ENCODE measurements around the gene ITGB3. TPM values are rescaled to one million over a fixed set of nuclear protein-coding genes. Genes with fewer than 3 reads are reported as not detected.
"Not testable (repeated sequence)": the region's sequence is repeated elsewhere in the genome, so short reads cannot be mapped to it uniquely, and the experiment has no call there.

The ITGB3 gene
- total and polyA plus RNA-seq, 5 donors from 2014 or later, result 0.05 to 18.4 TPM; not detected in 3

DNA sequence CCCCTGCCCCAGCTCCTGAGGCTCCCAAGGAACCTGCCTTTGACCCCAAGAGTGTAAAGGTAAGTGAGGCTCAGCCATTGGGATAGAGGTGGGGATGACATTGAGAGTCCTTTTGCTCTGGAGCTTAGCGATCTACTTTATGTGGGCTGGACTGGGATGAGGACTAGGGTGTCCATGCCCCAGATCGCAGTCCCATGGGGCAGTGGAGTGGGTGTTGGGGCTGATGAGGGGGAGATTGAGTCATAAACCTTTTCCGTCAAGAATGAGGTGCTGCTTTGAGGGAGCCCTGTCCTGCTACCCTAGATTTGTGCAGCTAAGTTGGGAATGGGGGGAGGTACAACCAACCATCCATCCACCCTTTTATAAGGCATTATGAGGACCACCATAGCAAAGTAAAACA lies 44.1 kb upstream of the ITGB3 start:
- Mint-ChIP-seq H3K36me3 (no peaks in the 10 kb centered on the region), H3K4me3 (no peak overlapping the region), H3K4me1 (peaks cover 0 to 36% (median 20%) of the 10 kb centered on the region in 4 donors), H3K9me3 (peaks cover 0 to 1% (median 0%) of the 10 kb centered on the region in 7 donors), H3K27me3 (peaks cover 5% of the 10 kb centered on the region), H3K27ac (peak overlapping the region in 1 of 3 donors; percentile 53)
- no peak overlapping the region for H3K4me3 ChIP-seq (ENCODE audit: low read depth, low read length)
- H3K4me1 ChIP-seq (ENCODE audit: control insufficient read depth, insufficient read depth, low read length, poor library complexity, severe bottlenecking), result peaks cover 26% of the 10 kb centered on the region
- no peak overlapping the region for H3K27ac ChIP-seq (ENCODE audit: insufficient read depth, low read length, poor library complexity, severe bottlenecking)
- H3K36me3 ChIP-seq (ENCODE audit: control insufficient read depth, insufficient read depth, low read length), result no peaks in the 10 kb centered on the region
- H3K9me3 ChIP-seq (ENCODE audit: control insufficient read depth in 2 of 2, low read length in 2 of 2), result no peaks in the 10 kb centered on the region
- H3K27me3 ChIP-seq (ENCODE audit: control insufficient read depth, insufficient read depth, low read length), result peaks cover 6% of the 10 kb centered on the region
- DNase-seq, result no peak
- no peak for ATAC-seq (ENCODE audit: low read depth in 2 of 2)

DNA sequence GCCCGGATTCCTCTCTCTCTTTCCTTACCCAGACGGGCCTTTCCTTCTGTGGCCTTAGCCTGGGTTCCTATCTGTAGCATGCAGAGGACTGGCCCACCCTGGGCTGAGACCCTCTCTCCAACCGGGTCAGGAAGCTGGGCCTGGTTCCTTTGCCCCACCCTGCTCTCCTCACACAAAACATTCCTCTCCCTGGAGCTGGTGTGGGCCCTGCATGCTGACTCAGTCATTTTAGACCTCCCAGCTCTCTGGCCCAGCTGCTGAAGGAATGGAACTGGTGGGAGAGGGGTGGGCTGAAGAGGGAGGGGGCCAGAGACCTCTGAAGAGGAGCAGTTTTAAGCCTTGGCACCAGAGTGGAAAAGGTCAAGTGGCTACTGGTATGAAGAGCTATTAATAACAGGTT lies 43.5 kb upstream of the ITGB3 start:
- no peak overlapping the region for H3K4me3 ChIP-seq (ENCODE audit: low read depth, low read length)
- Mint-ChIP-seq H3K4me1 (peaks cover 0 to 30% (median 14%) of the 10 kb centered on the region in 4 donors), H3K9me3 (peaks cover 0 to 1% (median 0%) of the 10 kb centered on the region in 7 donors), H3K27me3 (peaks cover 5% of the 10 kb centered on the region), H3K36me3 (no peaks in the 10 kb centered on the region), H3K27ac (no peak overlapping the region), H3K4me3 (no peak overlapping the region)
- ATAC-seq (ENCODE audit: low read depth in 2 of 2) (no peak), DNase-seq (no peak)
- no peaks in the 10 kb centered on the region for H3K9me3 ChIP-seq (ENCODE audit: control insufficient read depth in 2 of 2, low read length in 2 of 2)
- peaks cover 20% of the 10 kb centered on the region for H3K4me1 ChIP-seq (ENCODE audit: control insufficient read depth, insufficient read depth, low read length, poor library complexity, severe bottlenecking)
- H3K27me3 ChIP-seq (ENCODE audit: control insufficient read depth, insufficient read depth, low read length), result peaks cover 6% of the 10 kb centered on the region
- no peaks in the 10 kb centered on the region for H3K36me3 ChIP-seq (ENCODE audit: control insufficient read depth, insufficient read depth, low read length)
- H3K27ac ChIP-seq (ENCODE audit: insufficient read depth, low read length, poor library complexity, severe bottlenecking), result no peak overlapping the region

DNA sequence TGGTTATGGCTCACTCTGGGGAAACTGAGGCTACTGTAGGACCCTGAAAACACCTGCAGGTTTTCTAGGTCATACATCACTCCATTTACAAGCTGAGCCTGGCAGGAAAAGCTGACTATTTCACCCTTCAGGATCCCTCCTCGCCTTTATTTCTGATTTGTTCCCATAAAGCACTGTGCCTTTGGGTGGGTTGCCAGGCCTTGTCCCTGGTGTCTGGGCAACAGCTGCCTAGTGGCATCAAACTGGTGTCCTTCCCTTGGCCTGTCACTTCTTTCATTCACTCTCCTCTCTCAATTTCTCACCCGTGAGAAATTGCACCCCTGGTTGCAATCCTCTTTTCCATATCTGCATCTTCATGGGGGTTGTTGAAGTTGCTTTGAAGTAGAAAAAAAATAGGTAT lies 42.8 kb upstream of the ITGB3 start:
- H3K4me1 ChIP-seq (ENCODE audit: control insufficient read depth, insufficient read depth, low read length, poor library complexity, severe bottlenecking), result peaks cover 16% of the 10 kb centered on the region
- Mint-ChIP-seq H3K4me3 (peak overlapping the region in 1 of 4 donors; percentile 4), H3K9me3 (peaks cover 0 to 1% (median 0%) of the 10 kb centered on the region in 7 donors), H3K36me3 (no peaks in the 10 kb centered on the region), H3K27me3 (peaks cover 5% of the 10 kb centered on the region), H3K4me1 (peaks cover 0 to 24% (median 8%) of the 10 kb centered on the region in 4 donors), H3K27ac (peak overlapping the region in 1 of 3 donors; percentile 34)
- ATAC-seq (ENCODE audit: low read depth in 2 of 2), result no peak
- DNase-seq, result no peak
- no peak overlapping the region for H3K4me3 ChIP-seq (ENCODE audit: low read depth, low read length)
- H3K27ac ChIP-seq (ENCODE audit: insufficient read depth, low read length, poor library complexity, severe bottlenecking), result no peak overlapping the region
- no peaks in the 10 kb centered on the region for H3K9me3 ChIP-seq (ENCODE audit: control insufficient read depth in 2 of 2, low read length in 2 of 2)
- no peaks in the 10 kb centered on the region for H3K36me3 ChIP-seq (ENCODE audit: control insufficient read depth, insufficient read depth, low read length)
- H3K27me3 ChIP-seq (ENCODE audit: control insufficient read depth, insufficient read depth, low read length), result peaks cover 6% of the 10 kb centered on the region

DNA sequence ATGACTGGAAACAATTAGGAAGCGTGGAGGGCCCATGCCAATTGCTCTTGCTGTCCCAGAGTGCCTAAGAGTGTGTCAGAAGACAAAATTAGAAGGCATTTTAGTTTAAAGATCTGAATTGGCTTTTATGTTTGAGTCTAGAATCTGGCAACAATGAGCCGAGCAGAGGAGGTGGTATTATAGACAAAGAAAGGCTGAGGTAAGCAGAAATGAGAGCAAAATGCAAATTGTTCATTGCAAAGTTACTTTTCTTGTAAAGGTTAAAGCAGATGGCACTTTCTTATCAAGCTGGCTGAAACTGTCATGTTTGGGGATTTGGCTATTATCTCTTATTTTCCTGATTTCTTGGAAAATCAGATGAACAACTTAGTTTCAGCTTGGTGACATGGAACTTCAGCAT lies 41.2 kb upstream of the ITGB3 start:
- H3K9me3 ChIP-seq (ENCODE audit: control insufficient read depth in 2 of 2, low read length in 2 of 2), result no peaks in the 10 kb centered on the region
- no peaks in the 10 kb centered on the region for H3K36me3 Mint-ChIP-seq
- ATAC-seq (ENCODE audit: low read depth in 2 of 2), result no peak
- H3K36me3 ChIP-seq (ENCODE audit: control insufficient read depth, insufficient read depth, low read length), result no peaks in the 10 kb centered on the region
- H3K27ac Mint-ChIP-seq, result no peak overlapping the region
- no peak overlapping the region for H3K27ac ChIP-seq (ENCODE audit: insufficient read depth, low read length, poor library complexity, severe bottlenecking)
- H3K4me1 Mint-ChIP-seq, result peaks cover 0 to 14% (median 0%) of the 10 kb centered on the region in 4 donors
- H3K9me3 Mint-ChIP-seq, result peaks cover 0 to 1% (median 0%) of the 10 kb centered on the region in 7 donors
- H3K4me3 Mint-ChIP-seq, result peak overlapping the region in 1 of 4 donors; percentile 55
- no peak for DNase-seq
- no peak overlapping the region for H3K4me3 ChIP-seq (ENCODE audit: low read depth, low read length)
- H3K27me3 ChIP-seq (ENCODE audit: control insufficient read depth, insufficient read depth, low read length), result peaks cover 6% of the 10 kb centered on the region
- H3K27me3 Mint-ChIP-seq, result peaks cover 5% of the 10 kb centered on the region
- H3K4me1 ChIP-seq (ENCODE audit: control insufficient read depth, insufficient read depth, low read length, poor library complexity, severe bottlenecking), result peaks cover 4% of the 10 kb centered on the region

DNA sequence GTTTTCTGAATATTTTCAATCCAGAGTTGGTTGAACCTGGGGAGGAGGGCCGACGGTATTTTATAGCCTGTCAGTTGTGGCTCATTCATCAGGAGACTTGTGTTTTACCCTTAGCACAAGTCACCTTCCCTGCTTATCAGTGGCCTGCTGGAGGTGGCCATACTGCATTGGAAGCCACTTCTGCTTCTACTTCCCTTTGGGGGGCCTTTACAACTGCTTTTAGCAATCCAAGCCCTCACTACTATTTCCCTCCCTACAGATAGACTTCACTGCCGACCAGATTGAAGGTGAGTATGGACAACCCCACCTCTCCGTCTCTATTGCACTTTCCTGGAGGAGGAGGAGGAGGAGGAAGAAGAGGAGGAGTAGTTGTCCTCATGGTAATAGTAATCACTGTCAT lies 40.1 kb upstream of the ITGB3 start:
- no peak overlapping the region for H3K27ac Mint-ChIP-seq
- no peak overlapping the region for H3K27ac ChIP-seq (ENCODE audit: insufficient read depth, low read length, poor library complexity, severe bottlenecking)
- no peak overlapping the region for H3K4me3 Mint-ChIP-seq
- ATAC-seq (ENCODE audit: low read depth in 2 of 2), result no peak
- peaks cover 5% of the 10 kb centered on the region for H3K27me3 Mint-ChIP-seq
- H3K9me3 ChIP-seq (ENCODE audit: control insufficient read depth in 2 of 2, low read length in 2 of 2), result no peaks in the 10 kb centered on the region
- H3K4me3 ChIP-seq (ENCODE audit: low read depth, low read length), result no peak overlapping the region
- no peaks in the 10 kb centered on the region for H3K36me3 Mint-ChIP-seq
- DNase-seq, result no peak
- peaks cover 6% of the 10 kb centered on the region for H3K27me3 ChIP-seq (ENCODE audit: control insufficient read depth, insufficient read depth, low read length)
- no peaks in the 10 kb centered on the region for H3K4me1 ChIP-seq (ENCODE audit: control insufficient read depth, insufficient read depth, low read length, poor library complexity, severe bottlenecking)
- H3K9me3 Mint-ChIP-seq, result peaks cover 0 to 1% (median 0%) of the 10 kb centered on the region in 7 donors
- peaks cover 0 to 11% (median 0%) of the 10 kb centered on the region in 4 donors for H3K4me1 Mint-ChIP-seq
- H3K36me3 ChIP-seq (ENCODE audit: control insufficient read depth, insufficient read depth, low read length), result no peaks in the 10 kb centered on the region

DNA sequence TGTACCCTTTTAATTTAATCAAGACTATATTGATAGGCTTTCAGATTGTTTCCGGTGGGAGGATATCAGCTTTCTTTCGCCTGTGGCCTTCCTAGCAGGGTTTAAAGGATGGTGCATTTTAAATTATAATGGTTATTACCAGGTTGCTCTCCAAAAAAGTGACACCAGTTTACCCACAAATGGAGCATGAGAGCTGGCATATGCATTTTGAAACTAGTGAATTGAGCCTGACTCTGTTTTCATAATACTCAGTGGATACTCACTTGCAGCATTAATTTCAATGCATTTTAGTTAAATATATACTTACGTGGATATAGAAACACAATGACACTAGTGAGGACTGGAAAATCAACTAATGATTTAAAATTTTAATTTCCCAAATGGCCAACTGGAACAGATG lies 38.7 kb upstream of the ITGB3 start:
- H3K4me1 ChIP-seq (ENCODE audit: control insufficient read depth, insufficient read depth, low read length, poor library complexity, severe bottlenecking), result no peaks in the 10 kb centered on the region
- H3K4me1 Mint-ChIP-seq, result peaks cover 0 to 20% (median under 1%) of the 10 kb centered on the region in 4 donors
- no peak overlapping the region for H3K4me3 Mint-ChIP-seq
- ATAC-seq (ENCODE audit: low read depth in 2 of 2) (no peak), DNase-seq (no peak)
- H3K27me3 ChIP-seq (ENCODE audit: control insufficient read depth, insufficient read depth, low read length), result peaks cover 6% of the 10 kb centered on the region
- no peaks in the 10 kb centered on the region for H3K36me3 ChIP-seq (ENCODE audit: control insufficient read depth, insufficient read depth, low read length)
- H3K9me3 ChIP-seq (ENCODE audit: control insufficient read depth in 2 of 2, low read length in 2 of 2), result no peaks in the 10 kb centered on the region
- H3K27ac Mint-ChIP-seq, result no peak overlapping the region
- H3K27ac ChIP-seq (ENCODE audit: insufficient read depth, low read length, poor library complexity, severe bottlenecking), result no peak overlapping the region
- H3K36me3 Mint-ChIP-seq, result no peaks in the 10 kb centered on the region
- H3K27me3 Mint-ChIP-seq, result peaks cover 5% of the 10 kb centered on the region
- H3K4me3 ChIP-seq (ENCODE audit: low read depth, low read length), result no peak overlapping the region
- H3K9me3 Mint-ChIP-seq, result peaks cover 0 to 1% (median 0%) of the 10 kb centered on the region in 7 donors

DNA sequence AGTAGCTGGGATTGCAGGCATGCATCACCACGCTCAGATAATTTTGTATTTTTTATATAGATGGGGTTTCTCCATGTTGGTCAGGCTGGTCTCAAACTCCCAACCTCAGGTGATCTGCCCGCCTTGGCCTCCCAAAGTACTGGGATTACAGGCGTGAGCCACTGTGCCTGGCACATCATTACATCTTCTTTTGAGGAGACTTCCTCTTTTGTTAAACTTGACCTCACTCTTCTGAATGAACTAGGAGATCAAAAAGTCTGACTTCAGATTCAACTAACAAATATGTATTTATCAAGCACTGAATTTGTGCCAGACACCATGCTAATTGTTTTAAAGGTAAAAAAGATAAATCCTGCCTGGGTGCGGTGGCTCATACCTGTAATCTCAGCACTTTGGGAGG lies 36.8 kb upstream of the ITGB3 start:
- DNase-seq; H3K4me3 ChIP-seq (ENCODE audit: low read depth, low read length); ATAC-seq (ENCODE audit: low read depth in 2 of 2); H3K27me3 Mint-ChIP-seq; H3K9me3 ChIP-seq (ENCODE audit: control insufficient read depth in 2 of 2, low read length in 2 of 2); H3K36me3 ChIP-seq (ENCODE audit: control insufficient read depth, insufficient read depth, low read length); H3K9me3 Mint-ChIP-seq; H3K36me3 Mint-ChIP-seq; H3K27ac ChIP-seq (ENCODE audit: insufficient read depth, low read length, poor library complexity, severe bottlenecking); H3K4me3 Mint-ChIP-seq; H3K27me3 ChIP-seq (ENCODE audit: control insufficient read depth, insufficient read depth, low read length); H3K4me1 ChIP-seq (ENCODE audit: control insufficient read depth, insufficient read depth, low read length, poor library complexity, severe bottlenecking): not testable (repeated sequence)
- H3K27ac Mint-ChIP-seq, result peak overlapping the region in 2 of 3 donors; percentile 14 to 31
- H3K4me1 Mint-ChIP-seq, result peaks cover 0 to 35% (median 5%) of the 10 kb centered on the region in 4 donors

DNA sequence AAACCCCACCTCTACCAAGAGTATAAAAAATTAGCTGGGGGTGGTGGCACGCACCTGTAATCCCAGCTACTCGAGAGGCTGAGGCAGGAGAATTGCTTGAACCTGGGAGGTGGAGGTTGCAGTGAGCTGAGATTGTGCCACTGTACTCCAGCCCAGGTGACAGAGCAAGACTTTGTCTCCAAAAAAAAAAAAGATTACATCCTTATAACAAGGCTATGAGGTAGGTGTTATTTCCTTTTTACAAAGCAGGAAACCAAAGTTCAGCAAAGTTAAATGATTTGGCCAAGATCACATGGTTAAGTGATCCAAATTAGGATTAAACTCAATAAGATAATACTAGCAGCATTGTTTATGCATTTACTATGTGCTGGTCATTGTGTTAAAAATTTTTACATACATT lies 36.3 kb upstream of the ITGB3 start:
- not testable (repeated sequence) for H3K27me3 Mint-ChIP-seq; H3K9me3 Mint-ChIP-seq; H3K36me3 Mint-ChIP-seq; H3K27ac ChIP-seq (ENCODE audit: insufficient read depth, low read length, poor library complexity, severe bottlenecking); H3K9me3 ChIP-seq (ENCODE audit: control insufficient read depth in 2 of 2, low read length in 2 of 2); H3K4me1 ChIP-seq (ENCODE audit: control insufficient read depth, insufficient read depth, low read length, poor library complexity, severe bottlenecking); H3K4me3 Mint-ChIP-seq; H3K36me3 ChIP-seq (ENCODE audit: control insufficient read depth, insufficient read depth, low read length); H3K4me3 ChIP-seq (ENCODE audit: low read depth, low read length); H3K27me3 ChIP-seq (ENCODE audit: control insufficient read depth, insufficient read depth, low read length)
- peak overlapping the region in 1 of 3 donors; percentile 31 for H3K27ac Mint-ChIP-seq
- H3K4me1 Mint-ChIP-seq, result peaks cover 0 to 35% (median 5%) of the 10 kb centered on the region in 4 donors
- DNase-seq, result peak in 2 of 3 donors; percentile 28 to 46
- ATAC-seq (ENCODE audit: low read depth in 2 of 2), result peak; percentile 54 to 77

Data from CD4-positive, CD25-positive, alpha-beta regulatory T cell (primary cell).